HG03460 (cell line): ENCODE data around the gene ATP8A1.
"Not testable (repeated sequence)": the region's sequence is repeated elsewhere in the genome, so short reads cannot be mapped to it uniquely, and the experiment has no call there.

Experiments
- ATAC-seq: cut with Tn5 transposase; IDR thresholded peaks from one replicate; pipeline ENCODE4 v1.9.1; 2021; ENCODE audit not compliant: unreplicated experiment

Gene ATP8A1

DNA sequence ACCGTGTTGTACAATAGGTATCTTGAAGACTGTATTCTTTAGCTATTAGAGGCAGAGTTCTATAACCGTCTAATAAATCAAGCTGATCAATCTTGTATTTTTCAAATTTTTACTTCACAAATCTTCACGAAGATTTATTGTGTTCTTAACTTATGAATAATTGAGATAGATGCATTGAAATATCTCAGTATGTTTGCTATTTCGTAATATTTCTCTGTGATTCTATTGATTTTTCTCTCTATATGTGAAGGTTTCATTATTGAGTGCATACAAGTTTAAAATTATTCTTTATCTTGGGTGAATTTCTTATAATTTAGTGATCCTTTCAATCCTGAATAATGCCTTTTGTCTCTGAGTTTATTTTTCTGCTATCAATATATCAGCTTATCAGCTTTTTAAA, 279.4 kb downstream of the ATP8A1 start:
- ATAC-seq: no peak

DNA sequence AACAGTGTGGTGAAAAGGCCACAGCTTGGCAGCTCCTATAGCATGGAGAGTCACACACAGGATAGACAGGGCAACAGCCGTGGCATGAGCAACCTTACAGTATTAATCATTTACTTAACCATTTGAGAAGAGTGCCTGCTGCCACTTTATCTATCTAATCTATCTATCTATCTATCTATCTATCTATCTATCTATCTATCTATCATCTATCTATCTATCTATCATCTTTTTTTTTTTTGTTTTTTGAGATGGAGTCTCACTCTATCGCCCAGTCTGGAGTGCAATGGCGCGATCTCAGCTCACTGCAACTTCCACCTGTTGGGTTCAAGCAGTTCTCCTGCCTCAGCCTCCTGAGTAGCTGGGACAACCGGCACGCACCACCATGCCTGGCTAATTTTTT, 284.6 kb downstream of the ATP8A1 start:
- not testable (repeated sequence) for ATAC-seq

DNA sequence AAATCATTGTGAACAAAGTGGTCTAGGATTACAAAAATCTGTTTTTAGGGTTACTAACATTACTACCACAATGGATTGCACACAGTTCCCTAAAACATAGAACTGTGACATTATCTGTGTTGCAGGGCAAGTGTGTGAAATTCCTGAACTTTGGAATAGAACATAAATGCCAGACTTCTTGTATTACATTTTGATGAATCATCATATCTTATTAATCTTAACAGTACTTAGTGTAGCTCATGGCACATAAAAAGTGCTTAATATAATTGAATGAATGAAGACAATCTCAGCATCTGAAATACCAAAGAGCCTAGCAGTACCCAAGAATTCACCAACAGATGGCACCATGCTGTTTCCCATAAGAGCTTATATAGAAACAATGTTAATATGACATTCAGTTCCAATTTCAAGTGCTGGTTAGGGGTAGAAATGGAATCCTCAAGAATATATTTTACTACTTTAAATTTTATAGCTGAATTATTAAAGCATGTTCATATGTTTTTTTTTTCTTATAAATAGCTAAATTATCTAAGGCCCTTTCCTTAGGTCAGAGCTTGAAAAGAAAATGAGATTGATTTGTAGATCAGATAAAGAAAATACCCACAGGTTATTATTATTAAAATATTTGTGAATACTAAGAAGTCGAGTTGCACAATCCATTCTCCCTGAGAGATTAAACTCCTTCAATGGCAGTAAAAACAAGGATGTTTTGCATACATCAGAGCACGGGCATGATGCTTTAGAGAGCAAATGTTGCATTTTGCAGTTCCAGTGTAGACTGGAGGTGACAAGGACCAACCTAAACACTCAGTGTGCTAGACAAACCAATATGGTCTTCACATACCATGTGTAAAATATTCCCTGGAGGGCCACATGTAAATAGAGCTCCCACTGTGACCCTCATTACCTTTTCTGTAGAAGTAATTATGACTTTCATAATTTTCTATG, 285.3 kb downstream of the ATP8A1 start:
- no peak for ATAC-seq

DNA sequence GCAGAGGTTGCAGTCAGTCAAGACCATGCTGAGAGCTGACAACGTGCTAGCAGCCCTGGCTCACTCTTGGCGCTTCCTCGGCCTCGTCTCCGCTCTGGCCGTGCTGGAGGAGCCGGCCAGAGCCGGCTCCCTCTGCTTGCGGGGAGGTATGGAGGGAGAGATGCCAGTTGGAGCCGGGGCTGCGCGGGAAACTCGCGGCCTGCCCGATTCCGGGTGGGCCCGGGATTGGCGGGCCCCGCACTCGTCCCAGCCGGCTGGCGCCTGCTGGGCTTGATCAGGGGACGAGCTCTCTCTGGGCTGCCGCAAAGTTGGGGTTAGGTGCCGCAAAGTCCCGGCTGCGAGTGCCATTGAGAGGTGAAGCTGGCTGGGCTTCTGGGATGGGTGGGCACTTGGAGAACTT, 287.4 kb downstream of the ATP8A1 start:
- no peak for ATAC-seq

DNA sequence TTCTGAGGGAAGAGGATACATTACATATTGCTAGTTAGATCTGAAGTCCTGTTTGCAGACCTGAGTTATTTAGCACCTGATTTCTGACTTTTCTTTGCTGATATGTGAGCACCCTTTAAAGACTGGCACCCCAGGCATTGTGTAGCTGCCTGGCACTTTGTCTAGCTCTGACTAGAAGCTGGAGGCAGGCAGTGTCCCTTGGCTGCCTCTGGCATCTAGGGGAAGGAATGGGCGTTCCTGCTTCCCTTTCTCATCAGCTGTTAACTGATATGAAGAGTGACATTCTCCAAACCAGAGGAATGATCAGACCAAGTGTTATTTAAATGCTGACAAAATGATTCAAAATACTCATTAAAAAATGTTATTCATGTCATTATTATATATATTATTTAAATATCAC, 289.9 kb downstream of the ATP8A1 start:
- no peak for ATAC-seq

DNA sequence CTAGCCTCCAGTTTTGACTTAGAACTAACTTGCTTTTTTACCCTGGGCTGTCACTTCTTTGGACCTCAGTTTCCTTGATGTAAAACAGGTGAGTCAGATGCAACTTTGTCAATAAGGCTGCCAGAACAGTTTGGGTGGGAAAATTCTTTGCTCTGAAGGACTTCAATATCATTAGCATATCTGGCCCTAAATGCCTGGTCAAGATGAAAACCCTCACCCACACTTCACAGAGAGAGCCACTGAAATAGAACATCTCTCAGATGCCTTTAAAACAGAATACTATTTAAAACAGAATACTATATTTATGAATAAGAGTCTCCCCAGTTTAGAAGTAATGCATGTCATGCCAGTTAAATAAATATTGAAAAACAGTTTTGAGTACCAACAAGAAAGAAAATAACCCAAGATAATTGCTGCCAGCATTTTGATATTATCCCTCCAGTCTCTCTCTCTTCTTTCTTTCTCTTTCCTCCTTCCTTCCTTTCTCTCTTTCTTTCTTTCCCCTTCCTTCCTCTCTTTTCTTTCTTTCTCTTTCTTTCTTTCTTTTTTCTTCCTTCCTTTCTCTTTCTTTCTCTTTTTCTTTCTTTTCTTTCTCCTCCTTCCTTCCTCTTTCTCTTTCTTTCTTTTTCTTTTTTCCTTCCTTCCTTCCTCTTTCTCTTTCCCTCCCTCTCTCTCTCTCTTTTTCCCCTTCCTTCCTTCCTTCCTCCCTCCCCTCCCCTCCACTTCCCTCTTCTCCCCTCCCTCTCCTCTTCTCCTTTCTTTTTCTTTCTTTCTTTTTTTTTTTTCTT, 292.4 kb downstream of the ATP8A1 start:
- no peak for ATAC-seq

DNA sequence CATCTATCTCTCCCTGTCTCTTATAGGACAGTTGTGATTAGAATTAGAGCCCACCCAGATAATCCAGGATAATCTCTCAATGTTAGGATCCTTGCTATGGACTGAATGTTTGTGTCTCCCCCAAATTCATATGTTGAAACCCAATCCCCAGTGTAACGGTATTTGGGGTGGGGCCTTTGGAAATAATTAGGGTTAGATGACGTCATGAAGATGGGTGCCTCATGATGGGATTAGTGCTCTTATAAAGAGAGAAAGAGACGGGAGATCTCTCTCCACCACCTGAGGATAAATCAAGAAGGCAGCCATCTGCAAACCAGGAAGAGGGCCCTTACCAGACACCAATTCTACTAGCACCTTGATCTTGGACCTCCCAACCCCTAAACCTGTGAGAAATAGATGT, 293.3 kb downstream of the ATP8A1 start:
- no peak for ATAC-seq

DNA sequence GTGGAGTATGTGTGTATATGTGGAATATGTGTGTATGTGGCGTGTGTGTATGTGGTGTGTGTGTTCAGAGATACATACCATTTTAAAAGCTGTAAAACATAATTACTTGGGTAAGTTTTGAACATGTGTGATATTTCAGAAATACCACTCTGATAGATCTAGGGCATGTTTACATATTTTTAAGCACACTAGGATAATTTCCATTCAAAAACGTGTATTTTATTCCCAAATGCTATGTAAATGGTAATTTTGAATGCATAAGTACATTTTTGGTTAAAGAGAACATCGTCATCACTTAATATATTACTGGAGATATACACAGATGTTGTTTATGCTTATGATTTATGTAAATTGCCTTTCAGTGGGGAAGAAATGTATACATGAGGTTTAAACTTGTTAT, 294.3 kb downstream of the ATP8A1 start:
- ATAC-seq: no peak

DNA sequence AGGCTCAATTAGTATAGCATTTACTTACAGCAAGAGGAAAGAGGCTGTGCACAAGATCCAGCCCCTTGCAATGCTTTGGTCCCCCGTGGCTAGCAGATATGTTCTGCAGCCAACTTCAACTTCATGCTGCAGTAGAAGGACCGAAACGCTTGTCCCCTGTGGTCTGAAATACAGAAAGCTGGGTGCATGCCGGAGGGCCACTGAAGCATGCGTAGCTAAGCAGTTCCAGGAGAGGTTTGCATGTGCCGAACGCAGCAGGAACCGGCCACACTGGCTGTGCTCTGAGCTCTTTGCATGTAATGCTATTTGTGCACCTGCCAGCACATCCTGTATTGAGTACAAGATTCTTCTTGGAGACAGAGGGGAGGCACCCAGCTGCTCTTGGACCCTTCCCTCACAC, 295.4 kb downstream of the ATP8A1 start:
- no peak for ATAC-seq

DNA sequence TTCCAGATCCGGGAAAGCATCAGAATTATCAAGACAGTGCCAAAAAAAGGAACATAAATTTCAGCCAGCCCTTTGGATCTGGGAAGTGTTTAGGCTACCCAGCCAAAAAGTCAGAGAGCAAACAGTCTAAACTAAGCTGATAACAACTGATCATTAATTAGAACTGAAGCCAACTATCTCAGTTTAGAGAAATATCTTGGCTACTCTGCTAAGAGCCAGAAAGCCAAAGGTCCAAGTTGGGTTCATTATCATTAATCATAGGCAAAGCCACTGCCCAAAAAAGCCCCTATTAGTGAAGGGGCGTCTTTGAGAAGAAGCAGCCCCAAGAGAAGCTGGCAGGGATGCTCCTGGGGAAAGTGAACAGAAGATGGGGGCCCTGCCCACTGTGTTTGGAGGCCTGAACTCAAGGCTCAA, 296.6 kb downstream of the ATP8A1 start:
- ATAC-seq: no peak

DNA sequence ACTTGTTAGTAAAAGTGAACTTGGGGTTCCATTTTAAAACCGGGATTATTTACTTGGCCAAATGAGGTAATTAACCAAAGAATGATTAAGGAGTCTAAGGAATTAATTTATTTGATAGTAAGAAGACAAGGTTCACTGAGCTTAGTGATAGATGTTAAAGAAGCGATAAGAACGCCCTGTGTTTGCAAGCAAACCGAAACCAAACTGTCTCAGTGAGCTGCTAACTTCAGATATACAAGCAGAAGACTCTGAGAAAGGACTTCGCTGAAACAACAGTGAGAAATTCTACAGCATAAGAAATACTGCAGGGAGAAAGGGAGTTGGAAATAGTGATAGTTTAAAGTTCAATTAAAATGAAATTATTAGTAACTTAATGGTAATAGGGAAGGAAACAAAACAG, 297.2 kb downstream of the ATP8A1 start:
- no peak for ATAC-seq
